Body of pancreas (tissue), 4 donors: ENCODE data around the gene PDLIM1. TPM values are rescaled to one million over a fixed set of nuclear protein-coding genes. Genes with fewer than 3 reads are reported as not detected.

Source experiments
- ATAC-seq: fragments of 150-250 bp; one replicate; pipeline ENCODE4 v1.9.1; 2016
- DNase-seq, 4 donors: peaks; one replicate each; pipeline ENCODE4 v3.0.0-alpha.2; 2019
- H3K27ac ChIP-seq, 4 donors: fragments of 200-600 bp; sonication (generic); 1 replicate in 3 of 4; 2 replicates in 1 of 4; pipeline versions ENCODE4 v1.5.1 to v1.6.1; 2016 to 2019; ENCODE audit warnings: mild to moderate bottlenecking in 1 of 4, mixed read lengths in 1 of 4, moderate library complexity in 1 of 4
- H3K27me3 ChIP-seq, 2 donors: fragments of 200-600 bp; sonication (generic); one replicate each; pipeline ENCODE4 v1.6.0; 2016; ENCODE audit warnings: mild to moderate bottlenecking in 1 of 2
- H3K36me3 ChIP-seq, 2 donors: fragments of 200-600 bp; sonication (generic); replicated peaks in 1 of 2; 2 replicates each; pipeline ENCODE4 v1.5.1; 2016; ENCODE audit warnings: low read depth in 2 of 2; ENCODE audit not compliant: insufficient read depth in 1 of 2
- H3K4me1 ChIP-seq: fragments of 200-600 bp; sonication (generic); one replicate; pipeline ENCODE4 v1.6.0; 2016
- H3K4me3 ChIP-seq, 2 donors: fragments of 200-600 bp; sonication (generic); 1 replicate in 1 of 2; 2 replicates in 1 of 2; pipeline ENCODE4 v1.5.1; 2016 to 2019
- H3K9me3 ChIP-seq, 3 donors: fragments of 200-600 bp; sonication (generic); 1 replicate in 2 of 3; 2 replicates in 1 of 3; pipeline ENCODE4 v1.5.1; 2016
- CTCF ChIP-seq, 7 experiments: fragments of 450-650 bp in 4 of 7; fragments of 200-600 bp in 3 of 7; sonication (generic) in 3 of 7; IDR thresholded peaks; one replicate each; pipeline ENCODE4 v1.5.1; 2016 to 2019; ENCODE audit warnings: antibody characterized with exemption in 7 of 7
- POLR2A ChIP-seq, 3 donors: fragments of 450-650 bp; IDR thresholded peaks; one replicate each; pipeline ENCODE4 v1.6.1; 2016; ENCODE audit warnings: antibody characterized with exemption in 3 of 3, mild to moderate bottlenecking in 2 of 3
- WGBS, 2 donors: methylation state at CpG; one replicate each; pipeline ENCODE4 v1.1.5; 2017; 5-methylcytosine and 5-hydroxymethylcytosine counted together
- intact Hi-C: fragments of 100-400 bp; cut with DNase I; formaldehyde crosslinking; loops from one replicate; pipeline ENCODE4 v1.15.1; 2023
- total RNA-seq, 2 donors: library from RNA; depleted of rRNA; stranded (reverse); fragments of >200 nt; gene quantifications; one replicate each; pipeline ENCODE4 v1.1.0, GENCODE V29; 2016

Gene PDLIM1
- total RNA-seq = 10 to 100 TPM; 41.5 to 66.2 TPM

- no peaks in the 10 kb centered on the region for H3K9me3 ChIP-seq
- H3K4me3 ChIP-seq = peak within 1 kb of the TSS; percentile 53 to 61
- peaks cover 45% of the 10 kb centered on the region for H3K4me1 ChIP-seq
- ATAC-seq = peak; percentile 92
- no peaks in the 10 kb centered on the region for H3K27me3 ChIP-seq
- no peaks in the 10 kb centered on the region for H3K36me3 ChIP-seq
- DNase-seq = peak; percentile 78 to 85 (median 82)
- intact Hi-C loops = no loop called here
- TF ChIP-seq POLR2A (IDR thresholded peaks at IDR 0.05) (peak; percentile 89 to 94 (median 90)), CTCF (IDR thresholded peaks at IDR 0.05) (peak in 5 of 7 experiments; percentile 24 to 53 (median 48))
- peak within 1 kb of the TSS; percentile 39 to 86 (median 86) for H3K27ac ChIP-seq
- 0% methylated on average over 24 to 94 of the region's 119 CpGs for WGBS, 2 donors
Observed at GRCh38 chr10:95290461-95291364, at the start of gene PDLIM1. Gene PDLIM1 (minus strand): TSS chr10:95291003. CDS start chr10:95290915, 88 bp downstream.

GRCh38 chr10:95339863-95340262, 49.1 kb upstream of the PDLIM1 start:
- no peak overlapping the region for H3K4me3 ChIP-seq
- H3K36me3 ChIP-seq = peaks cover 0 to 3% of the 10 kb centered on the region in 2 donors
- H3K27ac ChIP-seq = no peak overlapping the region
- no peak for DNase-seq
- H3K9me3 ChIP-seq = no peaks in the 10 kb centered on the region
- no peaks in the 10 kb centered on the region for H3K4me1 ChIP-seq
- WGBS, 2 donors = 94 to 100% methylated on average over 1 of the region's 1 CpG
- no peak for ATAC-seq
- TF ChIP-seq CTCF (IDR thresholded peaks at IDR 0.05) (no peak), POLR2A (IDR thresholded peaks at IDR 0.05) (no peak)
- intact Hi-C loops = no loop called here
- no peaks in the 10 kb centered on the region for H3K27me3 ChIP-seq

- Histone ChIP-seq H3K27me3 (no peaks in the 10 kb centered on the region), H3K36me3 (peaks cover 0 to 3% of the 10 kb centered on the region in 2 donors), H3K9me3 (no peaks in the 10 kb centered on the region), H3K4me3 (no peak overlapping the region), H3K4me1 (no peaks in the 10 kb centered on the region), H3K27ac (no peak overlapping the region)
- ATAC-seq = no peak
- intact Hi-C loops = no loop called here
- 90 to 93% methylated on average over 9 to 10 of the region's 10 CpGs for WGBS, 2 donors
- TF ChIP-seq POLR2A (IDR thresholded peaks at IDR 0.05) = no peak
- TF ChIP-seq CTCF (IDR thresholded peaks at IDR 0.05) = no peak
- no peak for DNase-seq
Observed at GRCh38 chr10:95337423-95338160, 46.8 kb upstream of the PDLIM1 start.

- Histone ChIP-seq H3K4me1 (no peaks in the 10 kb centered on the region), H3K9me3 (no peaks in the 10 kb centered on the region), H3K4me3 (no peak overlapping the region), H3K27ac (no peak overlapping the region), H3K27me3 (no peaks in the 10 kb centered on the region), H3K36me3 (peaks cover 0 to 3% of the 10 kb centered on the region in 2 donors)
- no peak for ATAC-seq
- no peak for DNase-seq
- intact Hi-C loops = no loop called here
- WGBS, 2 donors = 92 to 94% methylated on average over 9 of the region's 9 CpGs
- no peak for TF ChIP-seq CTCF (IDR thresholded peaks at IDR 0.05)
- TF ChIP-seq POLR2A (IDR thresholded peaks at IDR 0.05) = no peak
Observed at GRCh38 chr10:95336702-95337101, 45.9 kb upstream of the PDLIM1 start.
